ENCODE measurements around the gene COX7A2. TPM values are rescaled to one million over a fixed set of nuclear protein-coding genes. Genes with fewer than 3 reads are reported as not detected.

The COX7A2 gene
- polyA plus RNA-seq, 4 donors = 214 to 1,298 (median 910) TPM

GRCh38 chr6:75244063-75244584, 523 bp upstream of the COX7A2 start:
- peak overlapping the region; percentile 92 to 98 (median 92) for H3K27ac ChIP-seq (ENCODE audit: low read depth in 1 of 3, low read length in 2 of 3)
- FAIRE-seq = no peak

GRCh38 chr6:75236630-75237029, 7.0 kb downstream of the COX7A2 start:
- H3K4me3 ChIP-seq (ENCODE audit: low read depth in 1 of 3, low read length in 3 of 3) = no peak overlapping the region
- H3K4me1 ChIP-seq (ENCODE audit: control insufficient read depth in 3 of 3, insufficient read depth in 2 of 3, low read depth in 1 of 3, low read length in 2 of 3) = no peaks in the 10 kb centered on the region
- H3K36me3 ChIP-seq (ENCODE audit: control insufficient read depth in 3 of 3, insufficient read depth in 2 of 3, low read depth in 1 of 3, low read length in 3 of 3) = peaks cover 7 to 15% (median 11%) of the 10 kb centered on the region in 3 donors
- H3K9me3 ChIP-seq (ENCODE audit: control insufficient read depth in 2 of 2, insufficient read depth in 1 of 2, low read depth in 1 of 2, low read length in 1 of 2) = no peaks in the 10 kb centered on the region
- no peaks in the 10 kb centered on the region for H3K27me3 ChIP-seq (ENCODE audit: control insufficient read depth in 3 of 3, insufficient read depth in 3 of 3, low read length in 3 of 3)
- no peak overlapping the region for H3K27ac ChIP-seq (ENCODE audit: low read depth in 1 of 3, low read length in 2 of 3)
- 92 to 95% (median 93%) methylated on average over 4 of the region's 4 CpGs for WGBS, 3 donors
- FAIRE-seq (no peak), DNase-seq (no peak)

More at GRCh38 chr6:75244063-75244584, 523 bp upstream of the COX7A2 start:
- 17 to 19% (median 18%) methylated on average over 15 of the region's 15 CpGs for WGBS, 3 donors
- H3K36me3 ChIP-seq (ENCODE audit: control insufficient read depth in 3 of 3, insufficient read depth in 2 of 3, low read depth in 1 of 3, low read length in 3 of 3) = peaks cover 0 to 5% (median 1%) of the 10 kb centered on the region in 3 donors
- H3K4me1 ChIP-seq (ENCODE audit: control insufficient read depth in 3 of 3, insufficient read depth in 2 of 3, low read depth in 1 of 3, low read length in 2 of 3) = peaks cover 0 to 3% (median 2%) of the 10 kb centered on the region in 3 donors
- no peaks in the 10 kb centered on the region for H3K9me3 ChIP-seq (ENCODE audit: control insufficient read depth in 2 of 2, insufficient read depth in 1 of 2, low read depth in 1 of 2, low read length in 1 of 2)
- H3K27me3 ChIP-seq (ENCODE audit: control insufficient read depth in 3 of 3, insufficient read depth in 3 of 3, low read length in 3 of 3) = no peaks in the 10 kb centered on the region
- no peak for DNase-seq
- H3K4me3 ChIP-seq (ENCODE audit: low read depth in 1 of 3, low read length in 3 of 3) = peak overlapping the region; percentile 51 to 87 (median 80)

- H3K27ac ChIP-seq (ENCODE audit: low read depth in 1 of 3, low read length in 2 of 3) = no peak overlapping the region
- WGBS, 3 donors = 85 to 92% (median 87%) methylated on average over 2 of the region's 2 CpGs
- no peaks in the 10 kb centered on the region for H3K9me3 ChIP-seq (ENCODE audit: control insufficient read depth in 2 of 2, insufficient read depth in 1 of 2, low read depth in 1 of 2, low read length in 1 of 2)
- H3K4me1 ChIP-seq (ENCODE audit: control insufficient read depth in 3 of 3, insufficient read depth in 2 of 3, low read depth in 1 of 3, low read length in 2 of 3) = no peaks in the 10 kb centered on the region
- no peak for FAIRE-seq
- peaks cover 7 to 15% (median 8%) of the 10 kb centered on the region in 3 donors for H3K36me3 ChIP-seq (ENCODE audit: control insufficient read depth in 3 of 3, insufficient read depth in 2 of 3, low read depth in 1 of 3, low read length in 3 of 3)
- DNase-seq = no peak
- H3K4me3 ChIP-seq (ENCODE audit: low read depth in 1 of 3, low read length in 3 of 3) = no peak overlapping the region
- no peaks in the 10 kb centered on the region for H3K27me3 ChIP-seq (ENCODE audit: control insufficient read depth in 3 of 3, insufficient read depth in 3 of 3, low read length in 3 of 3)
Measured at GRCh38 chr6:75235271-75235670, 8.3 kb downstream of the COX7A2 start.

GRCh38 chr6:75234126-75234865, 9.3 kb downstream of the COX7A2 start:
- no peaks in the 10 kb centered on the region for H3K27me3 ChIP-seq (ENCODE audit: control insufficient read depth in 3 of 3, insufficient read depth in 3 of 3, low read length in 3 of 3)
- H3K9me3 ChIP-seq (ENCODE audit: control insufficient read depth in 2 of 2, insufficient read depth in 1 of 2, low read depth in 1 of 2, low read length in 1 of 2) = no peaks in the 10 kb centered on the region
- WGBS, 3 donors = 65 to 89% (median 79%) methylated on average over 3 of the region's 3 CpGs
- no peak for DNase-seq
- FAIRE-seq = no peak
- H3K4me3 ChIP-seq (ENCODE audit: low read depth in 1 of 3, low read length in 3 of 3) = no peak overlapping the region
- no peaks in the 10 kb centered on the region for H3K4me1 ChIP-seq (ENCODE audit: control insufficient read depth in 3 of 3, insufficient read depth in 2 of 3, low read depth in 1 of 3, low read length in 2 of 3)
- peaks cover 6 to 15% (median 7%) of the 10 kb centered on the region in 3 donors for H3K36me3 ChIP-seq (ENCODE audit: control insufficient read depth in 3 of 3, insufficient read depth in 2 of 3, low read depth in 1 of 3, low read length in 3 of 3)
- no peak overlapping the region for H3K27ac ChIP-seq (ENCODE audit: low read depth in 1 of 3, low read length in 2 of 3)

GRCh38 chr6:75233092-75233615, 10.4 kb downstream of the COX7A2 start:
- Histone ChIP-seq H3K9me3 (ENCODE audit: control insufficient read depth in 2 of 2, insufficient read depth in 1 of 2, low read depth in 1 of 2, low read length in 1 of 2) (no peaks in the 10 kb centered on the region), H3K27ac (ENCODE audit: low read depth in 1 of 3, low read length in 2 of 3) (no peak overlapping the region), H3K4me1 (ENCODE audit: control insufficient read depth in 3 of 3, insufficient read depth in 2 of 3, low read depth in 1 of 3, low read length in 2 of 3) (no peaks in the 10 kb centered on the region), H3K4me3 (ENCODE audit: low read depth in 1 of 3, low read length in 3 of 3) (no peak overlapping the region), H3K36me3 (ENCODE audit: control insufficient read depth in 3 of 3, insufficient read depth in 2 of 3, low read depth in 1 of 3, low read length in 3 of 3) (peaks cover 0 to 11% (median 4%) of the 10 kb centered on the region in 3 donors), H3K27me3 (ENCODE audit: control insufficient read depth in 3 of 3, insufficient read depth in 3 of 3, low read length in 3 of 3) (no peaks in the 10 kb centered on the region)
- FAIRE-seq (no peak), DNase-seq (no peak)
- 92 to 95% (median 94%) methylated on average over 4 of the region's 4 CpGs for WGBS, 3 donors

GRCh38 chr6:75230484-75231325, 12.9 kb downstream of the COX7A2 start:
- Histone ChIP-seq H3K27me3 (ENCODE audit: control insufficient read depth in 3 of 3, insufficient read depth in 3 of 3, low read length in 3 of 3) (no peaks in the 10 kb centered on the region), H3K27ac (ENCODE audit: low read depth in 1 of 3, low read length in 2 of 3) (no peak overlapping the region), H3K4me3 (ENCODE audit: low read depth in 1 of 3, low read length in 3 of 3) (no peak overlapping the region), H3K4me1 (ENCODE audit: control insufficient read depth in 3 of 3, insufficient read depth in 2 of 3, low read depth in 1 of 3, low read length in 2 of 3) (no peaks in the 10 kb centered on the region), H3K36me3 (ENCODE audit: control insufficient read depth in 3 of 3, insufficient read depth in 2 of 3, low read depth in 1 of 3, low read length in 3 of 3) (no peaks in the 10 kb centered on the region), H3K9me3 (ENCODE audit: control insufficient read depth in 2 of 2, insufficient read depth in 1 of 2, low read depth in 1 of 2, low read length in 1 of 2) (no peaks in the 10 kb centered on the region)
- DNase-seq = peak; percentile 38 to 68
- FAIRE-seq = no peak
- 56 to 59% (median 58%) methylated on average over 10 of the region's 10 CpGs for WGBS, 3 donors

GRCh38 chr6:75224303-75224926, 19.2 kb downstream of the COX7A2 start:
- DNase-seq = no peak
- Histone ChIP-seq H3K27me3 (ENCODE audit: control insufficient read depth in 3 of 3, insufficient read depth in 3 of 3, low read length in 3 of 3) (no peaks in the 10 kb centered on the region), H3K4me1 (ENCODE audit: control insufficient read depth in 3 of 3, insufficient read depth in 2 of 3, low read depth in 1 of 3, low read length in 2 of 3) (no peaks in the 10 kb centered on the region), H3K9me3 (ENCODE audit: control insufficient read depth in 2 of 2, insufficient read depth in 1 of 2, low read depth in 1 of 2, low read length in 1 of 2) (no peaks in the 10 kb centered on the region), H3K4me3 (ENCODE audit: low read depth in 1 of 3, low read length in 3 of 3) (no peak overlapping the region), H3K27ac (ENCODE audit: low read depth in 1 of 3, low read length in 2 of 3) (no peak overlapping the region), H3K36me3 (ENCODE audit: control insufficient read depth in 3 of 3, insufficient read depth in 2 of 3, low read depth in 1 of 3, low read length in 3 of 3) (no peaks in the 10 kb centered on the region)
- no peak for FAIRE-seq
- WGBS, 3 donors = 25 to 59% (median 36%) methylated on average over 6 of the region's 6 CpGs

- Histone ChIP-seq H3K9me3 (ENCODE audit: control insufficient read depth in 2 of 2, insufficient read depth in 1 of 2, low read depth in 1 of 2, low read length in 1 of 2) (no peaks in the 10 kb centered on the region), H3K27me3 (ENCODE audit: control insufficient read depth in 3 of 3, insufficient read depth in 3 of 3, low read length in 3 of 3) (no peaks in the 10 kb centered on the region), H3K4me3 (ENCODE audit: low read depth in 1 of 3, low read length in 3 of 3) (no peak overlapping the region), H3K27ac (ENCODE audit: low read depth in 1 of 3, low read length in 2 of 3) (no peak overlapping the region), H3K4me1 (ENCODE audit: control insufficient read depth in 3 of 3, insufficient read depth in 2 of 3, low read depth in 1 of 3, low read length in 2 of 3) (no peaks in the 10 kb centered on the region), H3K36me3 (ENCODE audit: control insufficient read depth in 3 of 3, insufficient read depth in 2 of 3, low read depth in 1 of 3, low read length in 3 of 3) (no peaks in the 10 kb centered on the region)
- DNase-seq = no peak
- WGBS, 3 donors = 74 to 83% (median 76%) methylated on average over 2 of the region's 2 CpGs
- FAIRE-seq = no peak
Measured at GRCh38 chr6:75223428-75223827, 20.2 kb downstream of the COX7A2 start.
